ENCODE measurements around the gene MAP3K1.

- no peak for TF ChIP-seq POLR2A (IDR thresholded peaks at IDR 0.05)
- no peak for TF ChIP-seq CTCF (IDR thresholded peaks at IDR 0.05)
Measured at GRCh38 chr5:56786346-56786745, 29.0 kb upstream of the MAP3K1 start.
